ENCODE results near the gene IDH1.
"Not testable (repeated sequence)": the region's sequence is repeated elsewhere in the genome, so short reads cannot be mapped to it uniquely, and the experiment has no call there.

Gene IDH1

GRCh38 chr2:208256849-208257813 lies 2.3 kb upstream of the IDH1 start:
- Histone ChIP-seq H3K4me1 (ENCODE audit: control insufficient read depth in 2 of 2, insufficient read depth in 1 of 2, low read depth in 1 of 2, low read length in 2 of 2) (peaks cover 1 to 22% of the 10 kb centered on the region in 2 donors), H3K27ac (replicated peaks; ENCODE audit: low read length) (peak overlapping the region; percentile 65), H3K36me3 (replicated peaks in 1 of 2; ENCODE audit: control insufficient read depth in 2 of 2, insufficient read depth in 2 of 2, low read length in 2 of 2) (peaks cover under 1 to 19% of the 10 kb centered on the region in 2 donors), H2AFZ (ENCODE audit: low read length) (peak overlapping the region; percentile 89)
- H3K4me2 ChIP-seq (ENCODE audit: insufficient read depth, low read length, poor library complexity, severe bottlenecking); DNase-seq (ENCODE audit: low spot score); H4K8ac ChIP-seq (ENCODE audit: low read depth, low read length); H3K14ac ChIP-seq (ENCODE audit: low read length); H2BK12ac ChIP-seq (ENCODE audit: low read length); H4K91ac ChIP-seq (ENCODE audit: low read depth, low read length, poor library complexity); H2AK5ac ChIP-seq (ENCODE audit: low read depth, low read length); H3K27me3 ChIP-seq (ENCODE audit: control insufficient read depth in 3 of 3, insufficient read depth in 3 of 3, low read depth in 1 of 3, low read length in 3 of 3); H3K9me3 ChIP-seq (replicated peaks in 1 of 2; ENCODE audit: control insufficient read depth in 2 of 2, insufficient read depth in 1 of 2, low read depth in 1 of 2, low read length in 2 of 2); H3K9ac ChIP-seq (ENCODE audit: low read depth, low read length, poor library complexity); H2BK5ac ChIP-seq (ENCODE audit: low read length); H3K4ac ChIP-seq (ENCODE audit: low read length); H3K23ac ChIP-seq (ENCODE audit: low read depth, low read length, poor library complexity); H2BK15ac ChIP-seq (ENCODE audit: low read length); H3K18ac ChIP-seq (ENCODE audit: low read length); H3K79me1 ChIP-seq (ENCODE audit: low read depth, low read length); H3K4me3 ChIP-seq (ENCODE audit: low read length in 2 of 2); H2BK120ac ChIP-seq (ENCODE audit: low read depth, low read length): not testable (repeated sequence)
- no CpG with 5 or more reads among the region's 12 CpGs for WGBS, 2 donors (ENCODE audit: extremely low coverage in 2 of 2, insufficient read length in 2 of 2, insufficient replicate concordance in 1 of 2)

- Histone ChIP-seq H3K4me1 (ENCODE audit: control insufficient read depth in 2 of 2, insufficient read depth in 1 of 2, low read depth in 1 of 2, low read length in 2 of 2) (peaks cover 1 to 23% of the 10 kb centered on the region in 2 donors), H3K9ac (ENCODE audit: low read depth, low read length, poor library complexity) (no peak overlapping the region), H2AK5ac (ENCODE audit: low read depth, low read length) (no peak overlapping the region), H3K79me1 (ENCODE audit: low read depth, low read length) (peaks cover 3% of the 10 kb centered on the region), H3K4me3 (ENCODE audit: low read length in 2 of 2) (no peak overlapping the region), H3K18ac (ENCODE audit: low read length) (no peak overlapping the region), H3K27me3 (ENCODE audit: control insufficient read depth in 3 of 3, insufficient read depth in 3 of 3, low read depth in 1 of 3, low read length in 3 of 3) (no peaks in the 10 kb centered on the region), H2BK120ac (ENCODE audit: low read depth, low read length) (no peak overlapping the region), H4K91ac (ENCODE audit: low read depth, low read length, poor library complexity) (no peak overlapping the region), H2BK12ac (ENCODE audit: low read length) (no peak overlapping the region), H2BK15ac (ENCODE audit: low read length) (no peak overlapping the region), H2AFZ (ENCODE audit: low read length) (no peak overlapping the region), H3K9me3 (replicated peaks in 1 of 2; ENCODE audit: control insufficient read depth in 2 of 2, insufficient read depth in 1 of 2, low read depth in 1 of 2, low read length in 2 of 2) (no peaks in the 10 kb centered on the region), H2BK5ac (ENCODE audit: low read length) (no peak overlapping the region), H3K4ac (ENCODE audit: low read length) (no peak overlapping the region), H3K4me2 (ENCODE audit: insufficient read depth, low read length, poor library complexity, severe bottlenecking) (no peak overlapping the region), H4K8ac (ENCODE audit: low read depth, low read length) (no peak overlapping the region), H3K14ac (ENCODE audit: low read length) (no peak overlapping the region), H3K36me3 (replicated peaks in 1 of 2; ENCODE audit: control insufficient read depth in 2 of 2, insufficient read depth in 2 of 2, low read length in 2 of 2) (peaks cover 1 to 28% of the 10 kb centered on the region in 2 donors), H3K23ac (ENCODE audit: low read depth, low read length, poor library complexity) (no peak overlapping the region), H3K27ac (replicated peaks; ENCODE audit: low read length) (no peak overlapping the region)
- WGBS, 2 donors (ENCODE audit: extremely low coverage in 2 of 2, insufficient read length in 2 of 2, insufficient replicate concordance in 1 of 2), result no CpG with 5 or more reads among the region's 10 CpGs
- DNase-seq (ENCODE audit: low spot score), result no peak
These were observed 1.4 kb upstream of the IDH1 start for GRCh38 chr2:208256192-208256782.

GRCh38 chr2:208255557-208256106 lies 761 bp upstream of the IDH1 start:
- Histone ChIP-seq H3K4me2 (ENCODE audit: insufficient read depth, low read length, poor library complexity, severe bottlenecking) (peak overlapping the region; percentile 48), H3K9ac (ENCODE audit: low read depth, low read length, poor library complexity) (no peak overlapping the region), H3K36me3 (replicated peaks in 1 of 2; ENCODE audit: control insufficient read depth in 2 of 2, insufficient read depth in 2 of 2, low read length in 2 of 2) (peaks cover 1 to 34% of the 10 kb centered on the region in 2 donors), H3K4ac (ENCODE audit: low read length) (no peak overlapping the region), H3K4me3 (ENCODE audit: low read length in 2 of 2) (peak overlapping the region; percentile 84 to 91), H2BK12ac (ENCODE audit: low read length) (no peak overlapping the region), H3K27ac (replicated peaks; ENCODE audit: low read length) (peak overlapping the region; percentile 99), H3K9me3 (replicated peaks in 1 of 2; ENCODE audit: control insufficient read depth in 2 of 2, insufficient read depth in 1 of 2, low read depth in 1 of 2, low read length in 2 of 2) (no peaks in the 10 kb centered on the region), H3K14ac (ENCODE audit: low read length) (no peak overlapping the region), H3K23ac (ENCODE audit: low read depth, low read length, poor library complexity) (no peak overlapping the region), H3K4me1 (ENCODE audit: control insufficient read depth in 2 of 2, insufficient read depth in 1 of 2, low read depth in 1 of 2, low read length in 2 of 2) (peaks cover 1 to 25% of the 10 kb centered on the region in 2 donors), H3K79me1 (ENCODE audit: low read depth, low read length) (peaks cover 3% of the 10 kb centered on the region), H2BK5ac (ENCODE audit: low read length) (peak overlapping the region; percentile 85), H3K18ac (ENCODE audit: low read length) (peak overlapping the region; percentile 99), H4K91ac (ENCODE audit: low read depth, low read length, poor library complexity) (no peak overlapping the region), H2AK5ac (ENCODE audit: low read depth, low read length) (no peak overlapping the region), H2BK120ac (ENCODE audit: low read depth, low read length) (no peak overlapping the region), H2BK15ac (ENCODE audit: low read length) (peak overlapping the region; percentile 42), H4K8ac (ENCODE audit: low read depth, low read length) (no peak overlapping the region), H2AFZ (ENCODE audit: low read length) (peak overlapping the region; percentile 95), H3K27me3 (ENCODE audit: control insufficient read depth in 3 of 3, insufficient read depth in 3 of 3, low read depth in 1 of 3, low read length in 3 of 3) (no peaks in the 10 kb centered on the region)
- DNase-seq (ENCODE audit: low spot score), result no peak
- WGBS, 2 donors (ENCODE audit: extremely low coverage in 2 of 2, insufficient read length in 2 of 2, insufficient replicate concordance in 1 of 2), result no CpG with 5 or more reads among the region's 13 CpGs
